GM19455 (cell line): ENCODE measurements around the gene PROS1.
"Not testable (repeated sequence)": the region's sequence is repeated elsewhere in the genome, so short reads cannot be mapped to it uniquely, and the experiment has no call there.

Source experiments
- ATAC-seq: cut with Tn5 transposase; IDR thresholded peaks from one replicate; pipeline ENCODE4 v1.9.1; 2021; ENCODE audit not compliant: unreplicated experiment

PROS1 gene

GRCh38 chr3:93969997-93970396 is 3.7 kb downstream of the PROS1 start:
- ATAC-seq, result no peak

- no peak for ATAC-seq
These were observed 4.3 kb downstream of the PROS1 start for GRCh38 chr3:93969443-93969842.

GRCh38 chr3:93965106-93965505 is 8.6 kb downstream of the PROS1 start:
- ATAC-seq, result not testable (repeated sequence)

- ATAC-seq, result no peak
These were observed 10.9 kb downstream of the PROS1 start for GRCh38 chr3:93962798-93963197.

GRCh38 chr3:93961489-93961888 is 12.2 kb downstream of the PROS1 start:
- ATAC-seq, result no peak

GRCh38 chr3:93961026-93961425 is 12.7 kb downstream of the PROS1 start:
- no peak for ATAC-seq

- ATAC-seq, result not testable (repeated sequence)
These were observed 23.7 kb downstream of the PROS1 start for GRCh38 chr3:93949958-93950357.

GRCh38 chr3:93937485-93937884 is 36.2 kb downstream of the PROS1 start:
- ATAC-seq, result not testable (repeated sequence)

GRCh38 chr3:93936549-93936948 is 37.1 kb downstream of the PROS1 start:
- no peak for ATAC-seq

- ATAC-seq, result no peak
These were observed 39.2 kb downstream of the PROS1 start for GRCh38 chr3:93934366-93935046.

- ATAC-seq, result no peak
These were observed 42.0 kb downstream of the PROS1 start for GRCh38 chr3:93931597-93932229.

- ATAC-seq, result no peak
These were observed 43.7 kb downstream of the PROS1 start for GRCh38 chr3:93930041-93930440.

- ATAC-seq, result no peak
These were observed 46.9 kb downstream of the PROS1 start for GRCh38 chr3:93926789-93927188.

- ATAC-seq, result no peak
These were observed 49.2 kb downstream of the PROS1 start for GRCh38 chr3:93924491-93924890.

- ATAC-seq, result no peak
These were observed 50.7 kb downstream of the PROS1 start for GRCh38 chr3:93923006-93923405.

- ATAC-seq, result not testable (repeated sequence)
These were observed 56.1 kb downstream of the PROS1 start for GRCh38 chr3:93917546-93918029.

- not testable (repeated sequence) for ATAC-seq
These were observed 60.1 kb downstream of the PROS1 start for GRCh38 chr3:93913623-93914022.

GRCh38 chr3:93911206-93911605 is 62.5 kb downstream of the PROS1 start:
- ATAC-seq, result no peak

- no peak for ATAC-seq
These were observed 63.6 kb downstream of the PROS1 start for GRCh38 chr3:93910097-93910496.

GRCh38 chr3:93907132-93907531 is 66.6 kb downstream of the PROS1 start:
- no peak for ATAC-seq

GRCh38 chr3:93906245-93906644 is 67.5 kb downstream of the PROS1 start:
- ATAC-seq, result no peak

GRCh38 chr3:93904568-93904967 is 69.1 kb downstream of the PROS1 start:
- no peak for ATAC-seq
